Lower leg skin (tissue), 4 donors: ENCODE results near the gene GPR162. TPM values are rescaled to one million over a fixed set of nuclear protein-coding genes. Genes with fewer than 3 reads are reported as not detected.

Experiments
- DNase-seq, 2 donors: peaks; one replicate each; pipeline ENCODE4 v3.0.0-alpha.2; 2019; ENCODE audit warnings: low spot score in 2 of 2
- H3K4me3 ChIP-seq: fragments of 200-600 bp; sonication (generic); 2 replicates; pipeline ENCODE4 v1.5.1; 2017; ENCODE audit warnings: mild to moderate bottlenecking, low read depth; ENCODE audit not compliant: poor library complexity, severe bottlenecking
- CTCF ChIP-seq, 3 donors: fragments of 450-650 bp; IDR thresholded peaks; one replicate each; pipeline ENCODE4 v1.5.1; 2016; ENCODE audit warnings: antibody characterized with exemption in 3 of 3, mild to moderate bottlenecking in 3 of 3, moderate library complexity in 2 of 3
- POLR2A ChIP-seq, 2 donors: fragments of 450-650 bp; IDR thresholded peaks; one replicate each; pipeline ENCODE4 v1.6.1; 2016 to 2017; ENCODE audit warnings: antibody characterized with exemption in 2 of 2, mild to moderate bottlenecking in 1 of 2, moderate library complexity in 1 of 2
- WGBS, 2 donors: methylation state at CpG; one replicate each; pipeline ENCODE4 v1.1.5; 2018; 5-methylcytosine and 5-hydroxymethylcytosine counted together
- intact Hi-C: fragments of 100-400 bp; cut with DNase I; formaldehyde crosslinking; loops from one replicate; pipeline ENCODE4 v1.15.0; 2023; ENCODE audit warnings: low total_unique reads
- total RNA-seq, 4 donors: library from RNA; depleted of rRNA; stranded (reverse); fragments of >200 nt; gene quantifications; one replicate each; pipeline ENCODE4 v1.1.0, GENCODE V29; 2016

Gene GPR162
- total RNA-seq, 4 donors from 2014 or later, result 0.65 to 1.4 (median 1.3) TPM; not detected in 1

GRCh38 chr12:6829536-6830220 is 8.1 kb downstream of the GPR162 start:
- intact Hi-C loops, result loop anchor here (5.0 kb wide), 1 partner anchor 212 kb away; no protein-coding TSS in a partner anchor
- TF ChIP-seq POLR2A (IDR thresholded peaks at IDR 0.05) (no peak), CTCF (IDR thresholded peaks at IDR 0.05) (no peak)
- no peak overlapping the region for H3K4me3 ChIP-seq
- DNase-seq, result peak in 1 of 2 donors; percentile 87
- WGBS, 2 donors, result 39 to 50% methylated on average over 15 of the region's 19 CpGs

- no peak for TF ChIP-seq POLR2A (IDR thresholded peaks at IDR 0.05)
- no peak for TF ChIP-seq CTCF (IDR thresholded peaks at IDR 0.05)
- intact Hi-C loops, result no loop called here
- WGBS, 2 donors, result 73 to 93% methylated on average over 11 of the region's 11 CpGs
- no peak overlapping the region for H3K4me3 ChIP-seq
- no peak for DNase-seq
Observed at GRCh38 chr12:6830286-6830890, 8.8 kb downstream of the GPR162 start.

GRCh38 chr12:6830999-6831398 is 9.4 kb downstream of the GPR162 start:
- no peak for TF ChIP-seq POLR2A (IDR thresholded peaks at IDR 0.05)
- no peak for TF ChIP-seq CTCF (IDR thresholded peaks at IDR 0.05)
- no peak overlapping the region for H3K4me3 ChIP-seq
- intact Hi-C loops, result no loop called here
- DNase-seq, result no peak
- 89 to 91% methylated on average over 6 of the region's 6 CpGs for WGBS, 2 donors

GRCh38 chr12:6831450-6831995 is 9.9 kb downstream of the GPR162 start:
- intact Hi-C loops, result no loop called here
- WGBS, 2 donors, result 84 to 93% methylated on average over 12 of the region's 12 CpGs
- no peak for DNase-seq
- TF ChIP-seq POLR2A (IDR thresholded peaks at IDR 0.05), result no peak
- no peak for TF ChIP-seq CTCF (IDR thresholded peaks at IDR 0.05)
- no peak overlapping the region for H3K4me3 ChIP-seq

GRCh38 chr12:6832125-6832524 is 10.5 kb downstream of the GPR162 start:
- DNase-seq, result no peak
- H3K4me3 ChIP-seq, result no peak overlapping the region
- TF ChIP-seq POLR2A (IDR thresholded peaks at IDR 0.05) (no peak), CTCF (IDR thresholded peaks at IDR 0.05) (no peak)
- intact Hi-C loops, result no loop called here
- WGBS, 2 donors, result 89 to 95% methylated on average over 4 of the region's 4 CpGs
